Measurements from ENCODE around the gene ATP5PD.
"Not testable (repeated sequence)": the region's sequence is repeated elsewhere in the genome, so short reads cannot be mapped to it uniquely, and the experiment has no call there.

The ATP5PD gene

DNA sequence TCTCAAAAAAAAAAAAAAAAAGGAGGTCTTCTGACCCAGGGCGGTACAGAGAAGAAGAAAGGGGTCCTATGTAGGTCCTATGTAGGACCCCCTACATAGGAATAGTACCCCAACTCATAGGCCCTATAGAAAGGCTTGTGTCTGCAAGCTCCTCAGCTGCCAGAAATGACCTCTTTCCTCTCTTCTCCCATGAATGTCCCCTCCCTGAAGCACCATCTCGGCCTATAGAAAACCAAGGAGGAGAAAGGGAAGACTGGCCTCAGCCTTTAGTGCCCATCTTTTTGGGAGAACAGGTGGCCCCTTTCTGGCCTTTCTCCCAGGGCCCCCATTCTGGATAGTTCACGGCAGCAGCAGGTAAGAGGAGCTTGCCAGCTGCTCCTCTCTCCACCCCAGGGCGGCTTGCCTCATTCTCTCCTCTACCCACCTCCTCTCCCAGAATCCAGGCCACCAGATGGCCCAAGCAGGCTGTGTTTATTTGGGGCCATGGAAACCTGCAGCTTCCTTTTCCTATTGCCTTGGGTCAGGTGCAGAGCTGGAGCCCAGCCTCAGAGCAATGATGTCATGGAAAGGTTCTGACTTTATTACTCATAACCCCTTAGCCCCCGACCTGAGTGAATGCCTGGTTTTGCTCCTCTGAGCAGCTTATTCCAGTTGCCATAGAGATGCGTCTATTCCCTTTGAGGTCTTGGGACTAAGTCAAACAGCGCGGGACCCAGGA, 35.9 kb downstream of the ATP5PD start:
- TF ChIP-seq, protein P1, sequence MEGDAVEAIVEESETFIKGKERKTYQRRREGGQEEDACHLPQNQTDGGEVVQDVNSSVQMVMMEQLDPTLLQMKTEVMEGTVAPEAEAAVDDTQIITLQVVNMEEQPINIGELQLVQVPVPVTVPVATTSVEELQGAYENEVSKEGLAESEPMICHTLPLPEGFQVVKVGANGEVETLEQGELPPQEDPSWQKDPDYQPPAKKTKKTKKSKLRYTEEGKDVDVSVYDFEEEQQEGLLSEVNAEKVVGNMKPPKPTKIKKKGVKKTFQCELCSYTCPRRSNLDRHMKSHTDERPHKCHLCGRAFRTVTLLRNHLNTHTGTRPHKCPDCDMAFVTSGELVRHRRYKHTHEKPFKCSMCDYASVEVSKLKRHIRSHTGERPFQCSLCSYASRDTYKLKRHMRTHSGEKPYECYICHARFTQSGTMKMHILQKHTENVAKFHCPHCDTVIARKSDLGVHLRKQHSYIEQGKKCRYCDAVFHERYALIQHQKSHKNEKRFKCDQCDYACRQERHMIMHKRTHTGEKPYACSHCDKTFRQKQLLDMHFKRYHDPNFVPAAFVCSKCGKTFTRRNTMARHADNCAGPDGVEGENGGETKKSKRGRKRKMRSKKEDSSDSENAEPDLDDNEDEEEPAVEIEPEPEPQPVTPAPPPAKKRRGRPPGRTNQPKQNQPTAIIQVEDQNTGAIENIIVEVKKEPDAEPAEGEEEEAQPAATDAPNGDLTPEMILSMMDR (IDR thresholded peaks at IDR 0.05): no peak
- H3K4me1 Mint-ChIP-seq: peaks cover 32% of the 10 kb centered on the region
- peak overlapping the region; percentile 93 for H3K4me3 Mint-ChIP-seq
- H3K36me3 Mint-ChIP-seq (ENCODE audit: low read depth): peaks cover 17% of the 10 kb centered on the region
- peaks cover 10% of the 10 kb centered on the region for H3K27me3 Mint-ChIP-seq (ENCODE audit: low read depth, poor library complexity)
- no peaks in the 10 kb centered on the region for H3K9me3 Mint-ChIP-seq
- no peak for DNase-seq
- no peak overlapping the region for H3K27ac Mint-ChIP-seq

DNA sequence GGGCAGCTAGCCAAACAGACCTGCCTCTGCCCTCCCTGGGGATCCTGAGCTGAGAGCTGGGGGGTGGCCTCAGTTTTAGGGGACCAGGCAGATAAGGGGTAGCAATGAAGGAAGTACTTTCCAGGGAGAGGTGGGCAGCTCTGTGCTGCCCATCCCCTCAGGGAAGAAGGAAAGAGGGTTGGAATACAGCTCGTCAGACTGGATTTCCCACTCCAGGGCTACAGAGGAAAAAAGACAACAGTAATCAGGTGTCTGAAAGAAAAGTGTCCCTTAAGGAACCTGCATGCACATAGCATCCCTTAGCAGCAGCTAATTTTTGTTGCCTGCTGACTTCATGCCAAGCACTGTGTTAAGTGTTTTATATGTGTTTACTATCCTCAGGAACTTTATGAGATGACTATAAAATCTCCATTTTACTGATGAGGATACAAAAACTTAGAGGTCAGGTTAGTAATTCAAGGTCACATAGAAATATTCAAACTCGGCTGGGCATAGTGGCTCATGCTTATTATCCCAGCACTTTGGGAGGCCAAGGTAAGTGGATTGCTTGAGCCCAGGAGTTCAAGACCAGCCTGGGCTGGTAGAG, 37.5 kb downstream of the ATP5PD start:
- H3K9me3 Mint-ChIP-seq: no peaks in the 10 kb centered on the region
- H3K27me3 Mint-ChIP-seq (ENCODE audit: low read depth, poor library complexity): peaks cover 10% of the 10 kb centered on the region
- peaks cover 27% of the 10 kb centered on the region for H3K4me1 Mint-ChIP-seq
- H3K36me3 Mint-ChIP-seq (ENCODE audit: low read depth): peaks cover 6% of the 10 kb centered on the region
- DNase-seq: no peak
- H3K4me3 Mint-ChIP-seq: no peak overlapping the region
- TF ChIP-seq, protein P1 (IDR thresholded peaks at IDR 0.05): no peak
- H3K27ac Mint-ChIP-seq: no peak overlapping the region

DNA sequence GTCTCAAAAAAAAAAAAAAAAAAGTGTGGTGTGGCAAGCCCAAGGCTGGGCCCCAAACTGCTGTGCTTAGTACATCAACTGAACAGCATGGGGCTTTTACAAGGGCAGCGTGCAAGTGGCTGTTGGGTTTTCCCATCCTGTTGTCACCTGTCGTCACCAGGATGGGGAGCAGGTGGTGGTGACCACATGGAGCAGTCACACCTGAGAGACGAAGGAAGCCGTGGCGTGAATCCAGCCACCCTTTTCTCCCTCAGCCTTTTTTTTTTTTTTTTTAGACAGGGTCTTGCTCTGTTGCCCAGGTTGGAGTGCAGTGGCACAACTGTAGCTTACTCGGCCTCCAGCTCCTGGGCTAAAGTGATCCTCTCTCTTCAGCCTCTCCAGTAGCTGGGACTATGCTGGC, 38.4 kb downstream of the ATP5PD start:
- H3K27ac Mint-ChIP-seq: no peak overlapping the region
- TF ChIP-seq, protein P1 (IDR thresholded peaks at IDR 0.05): no peak
- no peaks in the 10 kb centered on the region for H3K9me3 Mint-ChIP-seq
- H3K4me3 Mint-ChIP-seq: no peak overlapping the region
- peaks cover 8% of the 10 kb centered on the region for H3K27me3 Mint-ChIP-seq (ENCODE audit: low read depth, poor library complexity)
- peaks cover 19% of the 10 kb centered on the region for H3K4me1 Mint-ChIP-seq
- no peak for DNase-seq
- H3K36me3 Mint-ChIP-seq (ENCODE audit: low read depth): no peaks in the 10 kb centered on the region

DNA sequence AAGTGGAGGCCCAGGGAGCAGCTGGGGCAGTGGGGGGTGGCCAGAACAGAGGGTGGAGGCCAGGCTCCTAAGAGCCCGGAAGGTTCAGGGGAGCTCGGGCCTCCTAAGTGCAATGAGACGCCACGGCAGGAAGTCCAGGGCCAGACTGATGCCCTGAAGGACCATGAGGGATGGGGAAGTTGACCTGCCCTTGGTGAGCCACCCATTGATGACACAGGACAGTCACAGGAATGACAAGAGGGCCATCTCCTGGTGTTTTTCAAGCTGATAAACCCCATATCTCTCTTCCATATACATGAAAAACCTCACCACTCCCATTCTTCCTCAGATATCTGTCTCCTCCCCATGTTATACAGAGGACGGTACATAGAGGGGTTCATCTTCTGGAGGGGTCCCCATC, 40.1 kb downstream of the ATP5PD start:
- Mint-ChIP-seq H3K36me3 (ENCODE audit: low read depth) (no peaks in the 10 kb centered on the region), H3K27me3 (ENCODE audit: low read depth, poor library complexity) (peaks cover 4% of the 10 kb centered on the region), H3K4me1 (peaks cover 9% of the 10 kb centered on the region), H3K27ac (no peak overlapping the region), H3K9me3 (no peaks in the 10 kb centered on the region), H3K4me3 (no peak overlapping the region)
- TF ChIP-seq, protein P1 (IDR thresholded peaks at IDR 0.05): no peak
- DNase-seq: no peak

DNA sequence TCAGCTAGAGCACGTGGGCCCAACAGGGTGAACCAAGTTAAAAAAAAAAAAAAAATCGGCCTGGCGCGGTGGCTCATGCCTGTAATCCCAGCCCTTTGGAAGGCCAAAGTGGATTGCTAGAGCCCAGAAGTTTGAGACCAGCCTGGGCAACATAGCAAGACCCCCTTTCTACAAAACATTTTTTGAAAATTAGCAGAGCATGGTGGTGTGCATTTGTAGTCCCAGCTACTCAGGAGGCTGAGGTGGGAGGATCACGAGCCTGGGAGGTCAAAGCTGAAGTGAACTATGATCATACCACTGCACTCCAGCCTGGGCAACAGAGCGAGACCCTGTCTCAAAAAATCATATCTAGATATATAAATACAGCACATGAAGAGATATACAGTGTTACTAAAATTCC, 40.7 kb downstream of the ATP5PD start:
- not testable (repeated sequence) for H3K27ac Mint-ChIP-seq; H3K9me3 Mint-ChIP-seq; H3K4me1 Mint-ChIP-seq; H3K36me3 Mint-ChIP-seq (ENCODE audit: low read depth); DNase-seq; H3K27me3 Mint-ChIP-seq (ENCODE audit: low read depth, poor library complexity); H3K4me3 Mint-ChIP-seq

DNA sequence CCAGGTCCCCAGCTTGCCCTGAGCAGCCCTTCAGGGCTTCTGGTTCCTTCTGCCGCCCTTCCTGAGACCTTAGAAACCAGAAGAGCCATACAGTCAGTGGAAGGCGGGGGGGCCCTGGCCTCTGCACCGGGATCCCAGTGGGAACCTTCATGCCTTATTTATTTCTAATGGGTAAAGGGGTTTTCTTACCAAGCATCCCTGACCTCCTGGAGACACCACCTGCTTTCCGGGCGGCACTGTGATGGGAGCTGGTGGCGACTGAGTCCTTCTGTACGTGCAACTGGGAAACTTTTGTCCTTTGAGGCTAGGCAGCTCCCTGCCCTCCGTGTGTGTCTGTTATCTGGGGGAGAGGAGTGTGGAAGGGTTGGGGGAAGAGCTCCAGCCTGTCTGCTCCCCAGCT, 41.5 kb downstream of the ATP5PD start:
- TF ChIP-seq, protein P1 (IDR thresholded peaks at IDR 0.05): no peak

More for the DNA sequence above, 41.5 kb downstream of the ATP5PD start:
- Mint-ChIP-seq H3K36me3 (ENCODE audit: low read depth) (peaks cover 4% of the 10 kb centered on the region), H3K27ac (no peak overlapping the region), H3K4me3 (no peak overlapping the region), H3K4me1 (no peaks in the 10 kb centered on the region), H3K9me3 (no peaks in the 10 kb centered on the region), H3K27me3 (ENCODE audit: low read depth, poor library complexity) (peaks cover 4% of the 10 kb centered on the region)
- DNase-seq: no peak
